ENCODE results near the gene ZCCHC24.

ZCCHC24 gene

GRCh38 chr10:79352035-79352877 is 93.2 kb downstream of the ZCCHC24 start:
- no peak overlapping the region for H3K4me3 ChIP-seq (ENCODE audit: control insufficient read depth, low read depth, low read length)
- no peak for DNase-seq (ENCODE audit: low read depth)
- TF ChIP-seq CTCF (conservative IDR thresholded peaks at IDR 0.05; ENCODE audit: control insufficient read depth, insufficient read depth, low read depth, low read length): no peak

- no peak for TF ChIP-seq CTCF (conservative IDR thresholded peaks at IDR 0.05; ENCODE audit: control insufficient read depth, insufficient read depth, low read depth, low read length)
- no peak for DNase-seq (ENCODE audit: low read depth)
Observed at GRCh38 chr10:79351332-79351731, 94.1 kb downstream of the ZCCHC24 start.

GRCh38 chr10:79350407-79351154 is 94.8 kb downstream of the ZCCHC24 start:
- H3K4me3 ChIP-seq (ENCODE audit: control insufficient read depth, low read depth, low read length): no peak overlapping the region
- no peak for TF ChIP-seq CTCF (conservative IDR thresholded peaks at IDR 0.05; ENCODE audit: control insufficient read depth, insufficient read depth, low read depth, low read length)
- DNase-seq (ENCODE audit: low read depth): no peak

More at GRCh38 chr10:79351332-79351731, 94.1 kb downstream of the ZCCHC24 start:
- no peak overlapping the region for H3K4me3 ChIP-seq (ENCODE audit: control insufficient read depth, low read depth, low read length)

GRCh38 chr10:79349766-79350406 is 95.5 kb downstream of the ZCCHC24 start:
- no peak overlapping the region for H3K4me3 ChIP-seq (ENCODE audit: control insufficient read depth, low read depth, low read length)
- no peak for TF ChIP-seq CTCF (conservative IDR thresholded peaks at IDR 0.05; ENCODE audit: control insufficient read depth, insufficient read depth, low read depth, low read length)
- DNase-seq (ENCODE audit: low read depth): no peak

- peak overlapping the region; percentile 75 for H3K4me3 ChIP-seq (ENCODE audit: control insufficient read depth, low read depth, low read length)
- no peak for TF ChIP-seq CTCF (conservative IDR thresholded peaks at IDR 0.05; ENCODE audit: control insufficient read depth, insufficient read depth, low read depth, low read length)
- no peak for DNase-seq (ENCODE audit: low read depth)
Observed at GRCh38 chr10:79349072-79349491, 96.3 kb downstream of the ZCCHC24 start.

GRCh38 chr10:79348640-79348988 is 96.8 kb downstream of the ZCCHC24 start:
- DNase-seq (ENCODE audit: low read depth): peak; percentile 27

More at GRCh38 chr10:79348640-79348988, 96.8 kb downstream of the ZCCHC24 start:
- TF ChIP-seq CTCF (conservative IDR thresholded peaks at IDR 0.05; ENCODE audit: control insufficient read depth, insufficient read depth, low read depth, low read length): no peak
- H3K4me3 ChIP-seq (ENCODE audit: control insufficient read depth, low read depth, low read length): peak overlapping the region; percentile 75
